Dermis microvascular lymphatic vessel endothelial cell (primary cell): ENCODE measurements around the gene LEMD3. TPM values are rescaled to one million over a fixed set of nuclear protein-coding genes. Genes with fewer than 3 reads are reported as not detected.
A peak's percentile ranks its signal among the peaks of the same experiment; 100 is the strongest.

ENCODE experiments used
- DNase-seq, 2 donors: peaks; one replicate each; pipeline versions ENCODE4 v3.0.0 to v3.0.0-alpha.2; 2010; ENCODE audit warnings: low read depth in 2 of 2
- total RNA-seq: library from RNA; depleted of rRNA; stranded (reverse); fragments of >200 nt; gene quantifications from 2 replicates; pipeline ENCODE4 v1.2.1, GENCODE V29; 2014

Gene LEMD3
- total RNA-seq, 1 donor from 2014 or later: 21.8 TPM

DNA sequence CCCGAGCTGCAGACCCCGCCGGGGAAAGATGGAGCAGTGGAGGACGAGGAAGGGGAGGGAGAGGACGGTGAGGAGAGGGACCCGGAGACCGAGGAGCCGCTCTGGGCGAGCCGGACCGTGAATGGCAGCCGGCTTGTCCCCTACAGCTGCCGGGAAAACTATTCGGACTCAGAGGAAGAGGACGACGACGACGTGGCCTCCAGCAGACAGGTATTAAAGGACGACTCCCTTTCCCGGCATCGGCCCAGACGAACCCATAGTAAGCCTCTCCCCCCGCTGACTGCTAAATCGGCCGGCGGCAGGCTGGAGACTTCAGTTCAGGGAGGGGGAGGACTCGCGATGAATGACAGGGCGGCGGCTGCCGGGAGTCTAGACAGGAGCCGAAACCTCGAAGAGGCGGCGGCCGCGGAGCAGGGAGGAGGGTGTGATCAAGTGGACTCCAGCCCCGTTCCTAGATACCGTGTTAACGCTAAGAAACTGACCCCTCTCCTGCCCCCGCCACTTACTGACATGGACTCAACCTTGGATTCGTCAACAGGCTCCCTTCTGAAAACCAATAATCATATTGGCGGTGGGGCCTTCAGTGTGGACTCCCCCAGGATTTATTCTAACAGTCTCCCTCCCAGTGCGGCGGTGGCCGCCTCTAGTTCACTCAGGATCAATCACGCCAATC, 962 bp downstream of the LEMD3 start:
- peak in 1 of 2 donors; percentile 76 for DNase-seq

DNA sequence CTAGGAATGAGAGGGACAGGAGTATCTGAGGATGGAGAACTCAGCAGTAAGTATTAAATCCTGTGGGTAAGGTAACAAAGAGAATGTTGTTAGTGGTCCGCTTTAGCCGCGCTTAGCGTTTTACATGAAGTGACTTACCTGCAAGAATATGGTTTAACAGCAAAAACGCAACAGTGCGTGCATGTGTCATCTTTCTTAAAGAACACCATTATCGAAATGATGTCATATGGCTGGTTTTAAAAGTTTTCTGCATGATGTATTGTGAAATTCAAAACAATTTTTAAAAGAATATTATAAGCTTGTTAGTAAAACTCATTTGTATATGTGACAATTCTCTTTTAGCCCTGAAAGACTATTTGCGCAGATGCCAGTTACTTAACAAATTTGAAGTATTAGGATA, 1.7 kb downstream of the LEMD3 start:
- DNase-seq: peak in 1 of 2 donors; percentile 29

DNA sequence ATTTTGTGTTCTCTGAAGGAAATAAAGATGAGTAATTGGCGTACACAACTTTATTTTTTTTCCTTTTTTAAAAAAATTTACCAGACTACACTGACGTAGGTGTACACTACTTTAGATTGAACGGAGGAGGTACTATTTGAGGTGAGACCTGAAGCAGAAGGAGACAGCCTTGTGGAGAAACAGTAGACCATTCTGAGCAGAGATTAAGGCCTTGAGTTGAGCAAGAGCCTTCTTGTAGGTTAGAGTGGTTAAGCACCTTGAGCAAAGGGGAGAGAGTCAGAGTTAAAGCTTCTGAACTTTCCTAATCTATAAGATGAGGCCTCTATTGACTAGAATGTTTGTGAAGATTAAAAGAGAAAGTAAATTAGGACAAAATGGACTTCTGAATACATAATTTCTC, 2.5 kb downstream of the LEMD3 start:
- no peak for DNase-seq

DNA sequence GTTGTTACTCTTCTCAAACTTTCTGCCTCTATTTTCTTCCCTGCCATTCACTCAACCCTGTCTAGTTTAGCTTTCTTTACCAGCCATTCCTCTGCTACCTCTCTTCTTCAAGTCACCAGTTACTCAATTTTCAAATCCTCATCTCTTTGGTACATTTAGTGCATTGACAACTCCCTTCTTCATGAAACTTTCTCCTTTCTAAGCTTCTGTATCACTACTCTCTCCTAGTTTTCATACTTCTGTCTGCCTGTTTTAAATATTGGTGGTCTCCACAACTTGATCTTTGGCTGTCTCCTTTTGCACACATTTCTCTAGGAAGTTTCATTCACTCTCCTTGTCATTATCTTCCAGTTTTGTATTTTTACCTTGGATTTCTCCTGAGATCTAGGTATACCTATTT, 6.0 kb downstream of the LEMD3 start:
- no peak for DNase-seq

DNA sequence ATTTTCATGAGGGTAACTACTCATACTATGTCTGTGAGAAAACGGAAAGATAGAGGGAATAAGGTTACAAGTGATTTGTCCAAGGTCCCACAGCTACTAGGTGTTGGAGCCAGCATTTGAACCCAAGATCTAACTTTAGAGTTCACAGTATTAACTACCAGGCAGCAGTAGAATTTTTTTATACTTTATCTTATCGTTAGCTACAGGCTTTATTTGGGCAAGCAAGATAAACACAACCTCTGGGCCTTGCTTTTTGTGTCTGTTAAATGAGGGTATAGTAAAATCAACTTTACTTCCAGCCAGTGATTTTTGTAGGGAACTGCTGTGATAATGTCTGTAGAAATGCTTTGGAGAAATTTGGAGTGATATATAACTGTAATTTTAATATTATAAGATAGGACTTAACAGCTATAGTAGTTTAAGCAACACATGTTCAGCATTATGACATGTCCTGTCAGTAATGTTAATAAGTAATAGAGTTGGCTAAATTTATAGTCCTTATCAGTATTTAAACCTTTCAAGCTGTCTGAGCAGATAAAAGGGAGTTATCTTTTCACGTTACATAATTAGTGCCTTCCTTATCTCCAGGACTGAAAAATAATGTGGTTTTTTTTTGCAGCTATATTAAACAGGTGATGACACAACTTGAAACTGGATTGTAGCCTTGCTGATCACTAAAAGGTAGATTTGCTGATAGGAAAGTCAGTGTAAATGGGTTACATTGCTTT, 12.8 kb downstream of the LEMD3 start:
- no peak for DNase-seq

DNA sequence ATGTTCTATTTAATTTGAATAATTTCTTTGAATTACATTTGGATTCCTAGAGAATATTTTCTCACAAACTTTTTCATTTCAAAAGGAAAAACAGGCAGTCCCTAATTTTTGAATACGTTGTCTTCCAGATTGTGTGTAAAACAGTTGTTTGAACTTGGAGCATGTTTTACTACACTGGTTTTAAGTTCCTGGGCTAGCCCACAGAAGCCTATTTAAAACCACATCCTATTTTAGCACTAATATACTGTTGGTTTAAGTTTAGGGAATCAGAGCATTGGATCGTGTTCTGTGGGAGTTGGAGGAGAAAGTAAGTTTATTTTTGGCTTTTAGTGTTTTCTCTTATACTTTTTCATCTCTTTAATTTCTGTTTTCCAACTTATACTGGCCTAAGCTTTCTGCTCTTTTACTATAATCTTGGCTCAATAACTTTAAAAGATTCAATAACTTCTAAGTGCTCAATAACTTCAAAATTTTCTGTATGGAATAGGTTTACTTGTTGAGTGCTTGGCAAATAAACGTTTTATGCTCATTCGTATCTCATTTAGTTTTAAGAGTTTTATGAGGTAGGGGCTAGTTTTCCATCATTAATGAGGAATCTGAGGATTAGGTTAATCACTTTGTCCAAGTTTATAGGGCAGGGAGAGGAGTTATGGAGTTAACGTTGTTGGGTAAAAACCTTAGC, 14.9 kb downstream of the LEMD3 start:
- DNase-seq: no peak

DNA sequence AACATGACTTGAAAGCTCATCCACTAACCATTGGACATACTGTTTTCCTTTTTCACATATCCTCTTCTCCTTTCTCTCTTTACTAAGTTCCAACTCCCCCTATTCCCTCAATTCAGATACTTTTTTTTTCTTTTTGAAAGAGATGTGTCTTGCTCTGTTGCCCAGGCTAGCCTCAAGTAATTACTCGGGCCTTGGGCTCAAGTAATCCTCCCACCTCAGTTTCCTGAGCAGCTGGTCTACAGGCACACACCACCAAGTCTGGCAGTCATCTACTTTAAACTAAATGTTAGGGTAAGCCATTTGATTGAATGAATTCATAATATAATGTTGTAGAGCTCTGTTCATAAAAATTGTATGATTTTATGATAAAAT, 15.5 kb downstream of the LEMD3 start:
- DNase-seq: no peak

DNA sequence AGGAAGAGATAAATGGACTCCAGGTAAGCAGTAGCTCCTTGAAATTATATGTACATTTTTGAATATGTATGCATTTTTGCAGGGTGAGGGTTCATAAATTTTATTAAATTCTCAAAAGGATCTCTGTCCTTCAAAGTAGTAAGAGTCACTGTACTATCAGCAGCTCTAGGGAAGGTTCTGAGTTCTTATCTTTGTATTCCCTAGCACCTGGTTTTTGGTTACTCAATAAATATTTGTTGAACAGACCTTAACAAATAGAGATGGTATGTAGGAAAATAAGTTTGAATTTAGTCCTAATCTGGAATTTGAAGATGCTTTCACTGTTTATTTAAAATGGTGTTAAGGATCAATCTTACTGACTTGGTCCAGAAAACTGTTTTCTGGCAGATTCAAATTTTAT, 18.3 kb downstream of the LEMD3 start:
- DNase-seq: no peak

DNA sequence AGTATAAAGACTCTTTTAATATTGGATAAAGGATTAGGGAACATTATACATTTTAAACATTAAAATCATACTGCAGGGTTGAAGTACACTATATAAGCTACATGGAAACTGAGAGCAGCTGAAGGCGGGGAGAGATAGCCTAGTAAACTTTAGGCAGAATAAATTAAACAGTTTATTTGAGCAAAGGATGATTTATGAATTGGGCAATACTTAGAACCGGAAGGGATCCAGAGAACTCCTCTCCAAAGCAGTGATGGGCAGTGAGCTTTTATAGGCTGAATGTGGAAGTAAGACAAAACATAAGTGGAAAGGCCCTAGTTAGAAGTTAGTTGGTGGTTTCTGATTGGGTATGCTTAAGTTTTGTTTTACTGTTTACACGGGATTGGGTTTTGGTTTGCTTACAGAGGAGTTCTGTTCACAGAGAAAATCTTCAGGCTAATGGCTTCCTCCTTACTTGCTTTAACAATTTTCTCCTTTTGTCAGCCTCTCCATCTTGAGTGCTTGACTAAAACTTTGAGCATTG, 18.9 kb downstream of the LEMD3 start:
- no peak for DNase-seq

DNA sequence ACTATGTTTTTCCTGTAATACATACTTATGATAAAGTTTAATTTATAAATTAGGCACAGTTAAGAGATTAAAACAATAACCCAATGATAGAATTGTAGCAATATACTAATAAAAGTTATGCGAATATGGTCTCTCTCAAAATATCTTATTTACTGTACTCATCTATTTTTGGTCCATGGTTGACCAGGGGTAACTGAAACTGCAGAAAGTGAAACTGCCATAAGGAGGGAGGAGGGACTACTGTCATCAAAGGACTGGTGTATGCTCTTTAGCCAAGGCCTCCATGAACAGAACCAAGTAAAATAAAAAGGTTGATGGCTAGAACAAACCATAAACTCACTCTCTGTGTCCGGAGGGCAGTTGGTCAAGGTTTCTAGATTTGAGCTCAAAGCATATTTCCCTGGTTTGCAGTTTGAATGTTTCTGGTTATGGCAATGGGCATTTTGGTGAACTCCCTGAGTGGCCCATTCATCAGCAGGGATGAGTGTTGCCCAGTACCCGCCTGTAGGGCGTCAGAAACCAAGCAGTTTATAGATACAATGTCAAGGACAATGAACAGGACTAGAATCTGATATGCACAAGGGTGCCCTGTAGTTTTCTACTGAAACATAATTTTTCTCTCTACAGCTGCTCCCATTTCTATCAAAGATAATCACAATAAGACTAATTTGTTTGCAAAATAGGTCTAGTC, 19.8 kb downstream of the LEMD3 start:
- DNase-seq: no peak

DNA sequence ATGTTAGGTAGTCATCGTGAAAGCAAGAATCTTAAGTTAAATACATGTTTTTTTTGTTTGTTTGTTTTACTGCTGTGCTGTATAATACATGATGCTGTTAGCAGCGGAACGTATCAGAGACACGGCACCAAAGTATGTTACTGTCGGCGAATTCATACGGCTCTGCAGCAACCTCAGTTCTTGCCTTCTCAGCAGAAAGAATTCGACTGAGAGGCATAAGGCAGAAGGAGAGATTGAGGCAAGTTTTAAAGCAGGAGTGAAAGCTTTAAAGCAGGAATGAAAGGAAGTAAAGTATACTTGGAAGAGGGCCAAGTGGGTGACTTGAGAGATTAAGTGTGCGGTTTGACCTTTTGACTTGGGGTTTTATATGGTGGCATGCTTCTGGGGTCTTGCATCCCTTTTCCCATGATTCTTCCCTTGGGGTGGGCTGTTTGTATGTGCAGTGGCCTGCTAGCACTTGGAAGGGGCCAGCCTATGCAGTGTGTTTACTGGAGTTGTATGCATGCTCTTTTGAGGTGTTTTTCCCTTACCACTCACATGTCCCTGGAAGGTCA, 23.7 kb downstream of the LEMD3 start:
- DNase-seq: no peak

DNA sequence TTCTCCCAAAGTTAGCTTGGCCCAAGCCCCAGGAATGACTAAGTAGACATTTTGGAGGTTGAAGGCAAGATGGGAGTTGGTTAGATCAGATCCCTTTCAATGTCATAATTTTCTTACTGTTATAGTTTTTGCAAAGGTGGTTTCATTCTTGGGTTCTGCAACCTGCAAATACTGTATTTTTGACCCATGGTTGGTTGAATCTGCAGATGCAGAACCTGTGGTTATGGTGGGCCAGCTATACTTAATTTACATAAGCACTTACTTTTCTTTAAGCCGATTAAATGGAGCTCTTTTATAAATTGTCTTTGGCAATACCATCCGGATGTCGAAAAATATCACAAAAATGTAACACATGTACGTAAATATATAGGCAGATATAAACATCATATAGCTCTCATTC, 25.6 kb downstream of the LEMD3 start:
- no peak for DNase-seq

DNA sequence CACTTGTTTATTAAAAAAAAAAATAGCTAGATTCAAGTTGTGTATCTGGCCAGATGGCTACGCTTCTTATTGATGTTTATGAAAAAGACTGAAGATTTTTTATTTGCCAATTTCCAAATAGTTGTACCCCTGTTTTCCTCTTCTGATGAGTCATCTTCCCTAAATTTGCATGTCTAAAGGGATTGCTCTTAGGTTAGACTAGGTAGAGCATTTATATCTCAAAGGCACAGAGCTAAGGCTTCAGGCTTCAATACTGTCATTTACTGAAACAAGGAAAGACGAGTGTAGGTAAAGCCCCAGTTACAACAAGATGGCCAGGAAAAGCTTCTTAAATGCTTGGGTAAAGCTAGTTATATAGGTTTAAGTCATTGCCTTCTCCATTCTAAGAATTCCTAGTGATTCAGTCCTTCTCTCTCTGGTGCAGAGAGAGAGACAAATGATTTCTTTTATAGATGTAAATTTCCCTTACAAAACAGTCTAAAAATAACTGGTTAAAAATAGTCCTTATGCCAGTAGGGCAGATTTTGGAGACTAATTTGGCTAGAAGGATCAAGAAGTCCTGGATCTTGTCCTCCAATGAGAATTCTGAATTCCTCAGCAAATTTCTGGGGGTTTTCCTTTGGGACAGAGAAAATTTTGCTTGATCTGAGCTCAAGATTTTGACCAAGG, 26.1 kb downstream of the LEMD3 start:
- no peak for DNase-seq

DNA sequence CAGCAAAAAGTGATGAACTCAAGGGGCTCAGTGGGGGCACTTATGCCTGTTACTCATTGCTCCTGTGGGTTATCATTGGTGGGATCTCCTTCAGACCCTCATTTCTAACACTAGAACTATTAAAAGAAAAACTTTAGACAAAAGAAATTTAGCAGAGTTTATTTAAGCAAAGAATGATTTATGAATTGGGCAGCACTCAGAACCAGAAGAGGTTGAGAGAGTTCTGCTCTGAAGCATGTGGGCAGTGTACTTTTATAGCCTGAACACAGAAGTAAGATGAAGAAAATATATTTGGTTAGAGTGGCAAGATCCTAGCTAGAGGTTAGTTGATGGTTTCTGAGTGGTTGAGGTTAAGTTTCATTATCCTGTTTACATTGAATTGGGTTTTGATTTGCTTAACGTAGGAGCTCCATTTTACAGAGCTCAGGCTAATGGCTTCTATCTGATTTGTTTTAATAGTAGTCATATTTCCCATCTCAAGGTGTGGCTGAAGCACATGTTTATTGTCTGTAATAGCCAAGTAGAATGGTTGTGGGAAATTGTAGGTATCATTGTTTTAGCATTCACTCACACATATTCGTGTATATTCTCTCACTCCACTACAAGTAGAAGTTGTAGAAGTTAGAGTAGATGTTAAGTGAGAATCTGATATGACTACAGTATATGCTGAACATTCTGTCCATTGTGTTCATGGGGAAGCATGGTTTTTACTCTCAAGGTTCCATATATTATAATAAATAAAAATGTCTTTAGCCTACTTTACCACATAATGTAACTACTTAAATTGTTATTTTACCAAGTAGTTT, 27.6 kb downstream of the LEMD3 start:
- no peak for DNase-seq

DNA sequence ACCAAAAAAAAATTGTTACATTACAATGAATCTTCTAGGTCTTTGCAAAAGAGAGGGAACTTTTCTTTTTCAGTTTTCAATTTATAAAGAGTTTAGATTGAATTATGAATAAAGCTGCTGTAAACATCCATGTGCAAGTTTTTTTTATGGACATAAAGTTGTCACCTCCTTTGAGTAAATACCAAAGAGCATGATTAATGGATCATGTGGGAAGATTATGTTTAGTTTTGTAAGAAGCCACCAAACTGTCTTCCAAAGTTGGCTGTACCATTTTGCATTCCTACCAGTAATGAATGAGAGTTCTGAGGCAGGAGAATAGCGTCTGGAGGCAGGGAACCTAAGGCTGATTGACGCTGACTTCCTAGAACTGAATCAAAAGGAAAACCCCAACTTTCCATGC, 30.2 kb downstream of the LEMD3 start:
- no peak for DNase-seq

DNA sequence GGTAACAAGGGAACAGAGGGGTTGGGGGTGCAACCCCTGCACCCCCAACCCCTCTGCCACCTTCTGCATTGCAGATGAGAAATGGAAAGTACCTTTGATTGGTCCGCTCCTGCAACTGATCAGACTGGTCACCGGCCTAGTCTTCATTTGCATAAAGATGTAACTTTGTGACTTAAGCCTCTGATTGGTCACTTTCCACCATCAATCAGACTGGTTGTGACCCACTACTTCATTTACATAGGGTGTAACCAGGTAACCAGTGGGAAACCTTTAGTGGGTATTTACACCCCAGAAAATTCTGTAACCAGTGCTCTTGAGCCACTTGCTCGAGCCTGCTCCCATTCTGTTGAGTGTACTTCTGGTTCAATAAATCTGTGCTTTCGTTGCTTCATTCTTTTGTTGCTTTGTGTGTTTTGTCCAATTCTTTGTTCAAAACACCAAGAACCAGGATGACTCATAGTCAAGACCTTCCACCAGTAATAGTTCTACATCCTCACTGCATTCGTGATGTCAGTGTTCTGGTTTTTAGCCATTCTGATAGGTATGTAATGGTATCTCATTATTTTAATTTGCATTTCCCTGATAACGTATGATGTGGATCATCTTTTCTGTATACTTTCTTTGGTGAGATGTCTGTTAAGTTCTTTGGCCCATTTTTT, 30.8 kb downstream of the LEMD3 start:
- peak in 1 of 2 donors; percentile 70 for DNase-seq

DNA sequence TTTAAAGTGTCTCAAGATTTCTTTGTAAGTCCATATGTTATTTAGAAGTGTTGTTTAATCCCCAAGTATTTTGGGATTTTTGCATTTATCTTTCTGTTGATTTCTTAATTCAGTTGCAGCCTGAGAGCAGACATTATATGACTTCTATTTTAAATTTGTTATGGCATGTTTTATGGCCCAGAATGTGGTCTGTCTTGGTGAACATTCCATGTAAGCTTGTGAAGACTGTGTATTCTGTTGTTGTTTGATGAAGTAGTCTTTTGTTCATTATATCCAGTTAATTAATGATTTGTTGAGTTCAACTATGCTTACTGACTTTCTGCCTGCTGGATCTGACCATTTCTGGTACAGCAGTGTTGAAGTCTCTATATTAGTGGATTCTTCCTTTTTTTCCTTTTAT, 34.0 kb downstream of the LEMD3 start:
- no peak for DNase-seq

DNA sequence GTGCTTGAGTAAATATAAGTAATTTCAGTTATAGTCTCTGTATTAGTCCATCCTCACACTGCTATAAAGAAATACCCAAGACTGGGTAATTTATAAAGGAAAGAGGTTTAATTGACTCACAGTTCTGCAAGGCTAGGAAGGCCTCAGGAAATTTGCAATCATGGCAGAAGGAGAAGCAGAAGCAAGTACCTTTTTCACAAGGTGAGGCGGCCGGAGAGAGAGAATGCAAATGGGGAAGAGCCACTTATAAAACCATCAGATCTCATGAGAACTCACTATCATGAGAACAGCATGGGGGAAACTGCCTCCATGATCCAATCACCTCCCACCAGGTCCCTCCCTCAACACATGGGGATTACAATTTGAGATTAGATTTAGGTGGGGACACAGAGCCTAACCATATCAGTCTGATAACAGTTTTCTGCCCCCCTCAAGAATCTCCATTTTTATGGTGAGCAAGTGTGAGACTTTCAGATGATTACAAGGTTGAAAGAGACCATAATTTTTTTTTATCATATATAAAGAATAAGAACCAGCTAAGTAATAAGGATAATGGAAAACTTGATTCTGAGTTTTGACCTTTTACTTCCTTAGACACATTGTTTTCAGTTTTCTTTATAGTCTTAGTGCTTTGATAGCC, 35.6 kb downstream of the LEMD3 start:
- DNase-seq: peak in 1 of 2 donors; percentile 22

DNA sequence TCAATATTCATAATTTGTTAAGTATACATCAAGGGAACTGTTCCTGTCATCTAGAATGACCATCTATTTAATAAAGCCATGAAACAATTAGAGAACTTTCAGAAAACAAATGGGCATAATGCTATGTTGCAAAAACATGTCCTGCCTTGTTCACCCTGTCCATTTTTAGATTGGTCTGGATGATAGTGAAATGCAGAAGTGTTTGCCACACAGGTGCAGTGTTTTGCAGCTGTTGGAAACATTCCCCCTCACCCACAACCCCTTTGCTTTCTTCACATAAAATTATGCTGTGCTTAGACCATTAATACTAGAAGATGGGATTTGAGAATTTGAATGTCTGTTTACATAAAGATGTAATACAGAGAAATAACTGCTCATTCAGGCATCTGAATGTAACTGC, 36.5 kb downstream of the LEMD3 start:
- no peak for DNase-seq
